B cell (primary cell): ENCODE data around the gene ROBO2.

ENCODE experiments used
- EZH2 ChIP-seq: IDR thresholded peaks from 2 replicates; pipeline ENCODE4 v1.6.1; 2012; ENCODE audit warnings: borderline replicate concordance, low read depth, mild to moderate bottlenecking, moderate library complexity, low read length; ENCODE audit not compliant: insufficient read depth, poor library complexity, severe bottlenecking
- TF ChIP-seq, protein P1 (sequence below): fragments of 200-600 bp; IDR thresholded peaks from one replicate; pipeline ENCODE4 v1.8.0; 2022; ENCODE audit warnings: antibody characterized with exemption, mild to moderate bottlenecking

DNA sequence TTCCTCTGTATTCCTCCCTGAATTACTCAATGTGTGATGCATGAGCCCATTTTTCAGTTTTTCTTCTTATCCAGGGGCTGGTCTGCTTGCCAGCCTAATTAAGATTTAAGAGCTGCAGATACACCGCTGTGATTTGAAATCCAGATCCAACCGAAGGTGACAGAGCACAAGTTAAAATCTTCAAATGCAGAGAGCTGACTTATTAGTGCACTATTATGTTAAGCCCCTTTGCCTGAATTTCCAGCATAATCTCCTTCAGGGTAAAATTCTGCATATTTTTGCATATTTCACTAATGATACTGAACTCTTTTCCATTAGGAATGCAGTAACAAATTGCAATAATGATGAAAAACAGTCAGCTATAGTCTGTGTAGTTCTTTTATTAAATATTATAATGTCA, 583.6 kb downstream of the ROBO2 start:
- TF ChIP-seq, protein P1, sequence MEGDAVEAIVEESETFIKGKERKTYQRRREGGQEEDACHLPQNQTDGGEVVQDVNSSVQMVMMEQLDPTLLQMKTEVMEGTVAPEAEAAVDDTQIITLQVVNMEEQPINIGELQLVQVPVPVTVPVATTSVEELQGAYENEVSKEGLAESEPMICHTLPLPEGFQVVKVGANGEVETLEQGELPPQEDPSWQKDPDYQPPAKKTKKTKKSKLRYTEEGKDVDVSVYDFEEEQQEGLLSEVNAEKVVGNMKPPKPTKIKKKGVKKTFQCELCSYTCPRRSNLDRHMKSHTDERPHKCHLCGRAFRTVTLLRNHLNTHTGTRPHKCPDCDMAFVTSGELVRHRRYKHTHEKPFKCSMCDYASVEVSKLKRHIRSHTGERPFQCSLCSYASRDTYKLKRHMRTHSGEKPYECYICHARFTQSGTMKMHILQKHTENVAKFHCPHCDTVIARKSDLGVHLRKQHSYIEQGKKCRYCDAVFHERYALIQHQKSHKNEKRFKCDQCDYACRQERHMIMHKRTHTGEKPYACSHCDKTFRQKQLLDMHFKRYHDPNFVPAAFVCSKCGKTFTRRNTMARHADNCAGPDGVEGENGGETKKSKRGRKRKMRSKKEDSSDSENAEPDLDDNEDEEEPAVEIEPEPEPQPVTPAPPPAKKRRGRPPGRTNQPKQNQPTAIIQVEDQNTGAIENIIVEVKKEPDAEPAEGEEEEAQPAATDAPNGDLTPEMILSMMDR = no peak
- no peak for TF ChIP-seq EZH2
